ENCODE measurements around the gene NEK6.

NEK6 gene

DNA sequence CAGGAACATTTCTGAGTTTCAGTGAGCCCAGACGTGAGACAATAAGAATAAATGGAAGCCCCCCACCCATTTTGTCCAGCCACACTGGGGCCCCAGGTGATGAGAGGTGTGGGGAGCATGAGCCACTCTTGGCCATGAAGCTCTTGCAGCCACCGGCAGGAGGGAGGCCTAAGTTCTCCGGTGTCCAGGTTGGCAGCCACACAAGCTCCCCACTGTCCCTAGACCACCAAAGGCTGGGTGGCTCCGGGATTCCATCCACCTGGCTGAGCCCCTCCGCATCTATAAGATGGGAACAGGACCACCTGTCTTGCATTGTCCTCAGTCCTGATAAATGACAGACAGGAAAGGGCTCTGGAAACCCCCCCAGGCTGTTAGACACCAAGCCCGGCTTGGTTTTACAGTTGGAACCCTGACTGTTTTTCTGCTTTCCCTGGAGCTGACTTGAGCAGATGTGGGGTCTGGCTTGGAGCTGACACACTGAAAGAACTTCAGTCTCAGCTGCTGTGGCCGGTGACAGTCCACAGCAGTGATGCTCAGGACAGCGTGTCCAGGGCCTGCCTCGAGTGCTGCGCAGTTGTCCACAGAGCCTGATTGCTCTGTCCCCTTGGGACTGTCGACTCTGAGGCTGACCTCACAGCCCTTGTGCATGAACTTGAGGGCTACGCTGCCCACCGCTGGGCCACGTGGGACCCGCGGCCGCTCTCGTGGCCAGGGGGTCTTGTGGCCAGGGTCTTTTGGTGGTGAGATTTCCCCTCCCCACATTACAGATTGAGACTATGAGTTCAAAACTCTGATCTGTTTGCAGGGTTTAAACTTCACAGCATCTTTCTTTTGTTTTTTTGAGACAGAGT is 82.7 kb downstream of the NEK6 start:
- H3K4me3 ChIP-seq (ENCODE audit: low read depth, low read length) = no peak overlapping the region

DNA sequence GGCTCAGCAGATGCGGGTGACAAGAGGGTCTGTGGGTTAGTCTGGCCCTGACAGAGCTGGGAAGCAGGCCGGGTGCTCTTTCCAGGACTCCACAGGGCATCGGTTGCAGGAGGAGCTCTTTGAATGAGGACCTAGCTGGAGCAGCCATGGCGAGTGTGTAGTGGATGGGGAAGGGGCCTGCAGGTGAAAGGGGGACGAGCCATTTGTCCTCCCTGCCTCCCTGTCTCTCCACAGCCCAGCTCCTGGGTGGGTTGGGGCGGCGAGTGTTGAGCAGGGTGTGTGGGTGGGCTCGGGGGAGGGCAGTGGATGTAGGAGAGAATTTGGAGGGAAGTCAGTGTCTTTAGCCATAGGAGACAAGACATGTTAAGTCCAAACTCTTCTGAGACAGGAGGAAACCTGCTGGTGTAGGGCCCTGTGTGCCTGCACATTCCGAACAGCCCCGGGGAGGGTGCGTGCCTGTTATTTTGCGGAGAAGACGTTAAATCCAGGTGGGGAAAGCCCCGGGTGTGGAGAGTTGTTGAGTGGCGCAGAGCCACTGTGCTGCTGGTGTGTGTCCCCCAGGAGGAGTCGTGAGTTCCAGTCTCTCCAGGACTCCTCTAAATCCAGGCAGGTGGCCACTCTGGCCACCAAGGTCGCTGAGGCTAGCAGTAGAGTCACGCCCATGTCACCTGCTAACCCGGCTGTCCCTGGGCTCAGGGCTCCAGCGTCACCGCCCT is 83.9 kb downstream of the NEK6 start:
- no peak overlapping the region for H3K4me3 ChIP-seq (ENCODE audit: low read depth, low read length)

DNA sequence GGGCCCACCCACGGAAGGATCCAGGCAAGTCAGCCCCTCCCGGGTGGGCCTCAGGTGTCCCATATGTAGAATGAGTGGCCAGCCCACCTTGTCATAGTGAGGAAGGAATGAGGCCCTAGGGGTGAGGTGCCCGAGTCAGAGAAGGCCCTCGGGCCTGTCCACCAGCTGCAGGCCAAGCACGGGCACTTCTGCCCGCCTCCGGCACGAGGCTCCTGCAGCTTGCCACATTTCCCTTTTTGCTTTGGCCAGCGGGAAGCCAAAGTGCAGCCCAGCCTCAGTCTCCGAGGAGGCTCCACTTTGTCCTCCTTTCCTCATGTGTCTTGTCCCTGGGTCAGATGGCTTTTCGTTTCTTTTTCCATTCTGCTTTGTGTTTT is 84.6 kb downstream of the NEK6 start:
- H3K4me3 ChIP-seq (ENCODE audit: low read depth, low read length) = no peak overlapping the region

DNA sequence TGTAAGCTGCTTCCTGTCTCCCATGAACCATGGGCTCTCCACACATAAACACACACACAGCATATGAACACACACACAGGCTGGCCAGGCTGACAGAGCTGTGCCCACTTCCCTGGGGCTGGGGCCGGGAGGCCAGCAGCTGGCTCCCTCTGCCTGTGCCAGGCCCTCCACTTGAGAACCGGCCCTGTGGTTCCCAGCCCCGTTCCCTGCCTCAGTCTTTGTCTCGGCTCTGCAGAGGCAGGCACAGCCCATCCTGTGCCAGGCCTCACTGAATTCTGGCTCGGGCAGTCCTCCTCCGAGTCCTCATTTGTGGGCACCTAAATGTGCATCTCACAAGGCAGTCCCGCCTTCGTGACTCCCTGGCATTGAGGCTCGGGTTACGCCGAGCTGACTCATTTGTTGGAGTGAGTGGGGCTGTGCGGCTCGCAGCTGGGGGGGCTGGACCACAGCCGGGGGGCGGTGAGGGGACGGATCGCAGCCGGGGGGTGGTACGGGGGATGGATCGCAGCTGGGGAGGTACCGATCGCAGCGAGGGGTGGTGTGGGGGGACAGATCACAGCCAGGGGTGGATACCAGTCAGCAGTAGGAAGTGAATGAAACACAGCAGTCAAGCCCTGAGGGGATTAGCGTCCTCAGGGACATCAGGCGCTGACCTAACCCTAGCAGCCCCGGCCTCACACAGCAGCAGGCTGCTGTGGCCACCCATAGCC is 85.2 kb downstream of the NEK6 start:
- H3K4me3 ChIP-seq (ENCODE audit: low read depth, low read length) = no peak overlapping the region

DNA sequence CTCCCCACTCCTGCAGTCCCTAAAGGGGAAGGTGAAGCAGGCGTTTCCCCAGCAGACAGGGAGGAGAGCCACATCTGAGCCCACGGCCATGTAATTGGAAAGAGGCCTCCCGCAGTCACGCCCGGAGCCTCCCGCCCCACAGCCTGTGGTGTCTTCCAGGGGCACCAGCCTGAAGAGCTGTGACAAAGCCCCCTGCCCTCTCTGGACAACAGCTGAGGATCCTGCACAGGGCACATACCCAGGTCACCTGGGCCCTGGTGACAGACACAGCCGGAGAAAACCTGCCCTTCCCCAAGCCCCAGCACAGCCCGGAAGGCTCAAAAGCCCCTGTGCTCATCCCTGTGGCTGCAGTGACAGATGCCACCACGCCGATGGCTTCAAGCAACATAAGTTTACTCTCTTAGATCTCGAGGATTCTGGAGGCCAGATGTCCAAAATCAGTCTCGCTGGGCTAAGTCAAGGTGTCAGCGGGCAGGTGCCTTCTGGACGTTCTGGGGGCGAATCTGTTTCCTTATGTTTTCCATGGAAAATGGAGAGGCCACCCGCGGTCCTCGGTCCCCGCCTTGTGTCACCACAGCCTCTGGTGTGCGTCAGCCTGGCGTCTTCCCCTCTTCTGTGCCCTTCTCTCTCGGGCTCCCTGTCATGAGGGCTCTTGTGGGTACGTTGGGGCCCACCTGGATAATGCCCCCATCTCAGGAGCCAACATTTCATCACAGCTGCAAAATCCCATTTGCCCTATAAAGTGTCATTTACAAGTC is 86.0 kb downstream of the NEK6 start:
- H3K4me3 ChIP-seq (ENCODE audit: low read depth, low read length) = no peak overlapping the region

DNA sequence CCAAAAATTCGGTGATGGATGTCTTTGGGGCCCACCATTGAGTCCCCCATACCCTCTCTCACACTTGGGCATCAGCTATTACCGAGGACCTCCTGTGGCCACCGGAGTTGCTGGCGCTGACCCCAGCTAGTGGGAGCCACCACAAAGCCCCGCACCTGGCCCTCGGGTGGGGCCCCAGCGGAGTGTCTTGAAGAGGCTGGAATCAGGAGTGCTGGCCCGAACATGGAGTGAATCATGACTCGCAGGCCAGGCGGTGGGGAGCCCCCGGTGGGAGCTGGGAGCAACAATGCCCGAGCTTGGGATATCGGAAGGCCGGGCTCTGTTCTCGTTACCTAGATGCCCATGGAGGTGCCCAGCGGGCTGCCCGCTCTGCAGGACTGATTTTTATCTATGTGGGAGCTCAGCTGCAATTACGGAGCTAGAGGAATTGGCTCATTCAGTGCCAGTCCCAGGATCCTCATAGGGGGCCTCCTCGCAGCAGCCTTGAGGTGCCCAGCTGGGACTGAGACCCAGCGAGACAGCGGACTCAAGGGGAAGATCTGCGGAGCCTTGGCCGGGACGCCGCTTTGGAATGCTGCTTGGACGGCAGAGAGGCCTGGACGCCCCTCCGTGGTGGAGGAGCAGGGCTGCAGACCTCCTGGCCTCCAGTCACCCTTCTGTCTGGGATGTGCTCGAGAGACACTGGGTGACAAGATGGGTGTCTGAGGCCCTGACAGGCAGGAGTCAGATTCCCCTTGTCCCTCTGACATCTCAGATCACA is 86.7 kb downstream of the NEK6 start:
- no peak overlapping the region for H3K4me3 ChIP-seq (ENCODE audit: low read depth, low read length)

DNA sequence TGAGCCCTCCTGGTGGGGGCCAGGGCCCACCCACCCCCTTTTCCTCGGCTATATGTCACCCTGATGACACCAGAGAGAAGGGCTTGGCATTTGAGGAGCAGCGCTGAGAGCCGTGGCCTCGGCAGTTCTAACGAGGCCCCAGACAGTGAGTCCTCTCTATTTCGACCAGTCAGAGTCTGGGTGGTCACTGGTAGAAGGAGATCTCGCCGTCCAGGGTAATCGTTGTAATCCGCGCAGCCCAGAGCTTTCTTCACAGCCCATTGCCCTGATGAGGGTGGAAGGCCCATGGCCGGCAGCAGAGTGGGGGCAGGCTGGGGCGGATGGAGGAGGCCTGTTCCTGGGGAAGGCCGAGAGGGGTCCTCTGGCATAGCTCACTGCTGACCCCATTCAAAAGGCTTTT is 87.3 kb downstream of the NEK6 start:
- H3K4me3 ChIP-seq (ENCODE audit: low read depth, low read length) = no peak overlapping the region

DNA sequence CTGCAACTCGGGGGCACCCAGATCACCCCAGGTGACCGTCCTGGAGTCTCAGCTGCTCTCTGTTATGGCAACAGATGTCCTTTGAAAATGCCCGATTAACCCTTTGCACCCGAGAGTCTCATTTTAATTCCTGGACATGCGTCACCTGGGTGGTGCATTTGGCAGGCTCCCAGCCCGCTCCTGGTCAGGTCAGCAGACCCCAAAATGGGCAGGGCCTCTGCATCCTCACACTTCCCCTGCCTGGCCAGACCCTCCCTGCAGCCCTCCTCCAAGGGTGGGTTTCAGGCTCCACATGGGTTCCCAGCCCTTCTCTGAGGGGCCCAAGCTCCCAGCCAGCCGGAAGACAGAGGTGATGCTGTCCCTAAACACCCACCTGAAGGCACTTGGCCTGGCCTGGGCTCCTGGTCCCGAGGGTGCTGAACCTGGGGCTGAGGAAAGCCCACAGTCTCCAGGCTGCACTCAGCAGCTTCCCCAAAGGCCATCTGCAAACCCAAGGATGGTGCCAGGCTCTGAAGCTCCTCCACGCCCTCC is 88.1 kb downstream of the NEK6 start:
- H3K4me3 ChIP-seq (ENCODE audit: low read depth, low read length) = no peak overlapping the region

DNA sequence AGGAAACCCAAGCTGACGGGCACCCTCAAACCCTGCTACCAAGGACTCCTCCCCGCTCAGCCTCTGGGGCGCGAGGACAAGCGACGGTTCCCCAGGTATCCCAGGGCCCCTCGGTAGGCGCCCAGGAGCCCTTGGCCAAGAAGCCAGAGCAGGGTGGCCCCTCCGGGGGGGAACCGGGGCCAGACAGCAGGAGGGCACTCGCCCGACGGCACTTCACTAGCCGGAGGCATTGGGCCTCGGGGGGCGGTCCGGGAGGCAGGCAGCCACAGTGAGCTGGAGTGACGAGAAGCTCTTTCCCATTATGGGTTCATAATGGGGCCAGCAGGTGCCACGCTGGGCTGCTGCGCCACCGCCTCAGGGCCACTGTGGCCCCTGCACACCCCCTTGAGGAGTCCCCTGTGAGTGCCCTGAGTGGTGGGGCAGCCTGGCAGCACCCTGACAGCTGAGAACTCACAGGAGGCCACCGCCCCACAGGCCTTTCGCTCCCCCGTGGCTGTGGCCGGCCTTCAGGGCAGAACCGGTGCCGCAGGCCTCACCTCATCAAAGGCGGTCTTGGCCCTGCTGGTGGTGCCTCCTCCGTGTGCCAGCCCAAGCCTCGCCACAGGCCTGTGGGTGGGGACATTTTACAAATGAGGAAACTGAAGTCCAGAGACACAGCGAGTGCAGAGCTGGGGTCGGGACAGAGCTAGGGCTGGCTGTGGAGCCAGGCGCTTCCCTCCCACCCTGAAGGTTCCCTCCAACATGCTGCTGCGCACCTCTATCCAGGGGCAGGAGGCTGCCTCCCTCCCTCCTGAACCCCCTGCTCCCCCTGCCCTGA is 88.8 kb downstream of the NEK6 start:
- no peak overlapping the region for H3K4me3 ChIP-seq (ENCODE audit: low read depth, low read length)

DNA sequence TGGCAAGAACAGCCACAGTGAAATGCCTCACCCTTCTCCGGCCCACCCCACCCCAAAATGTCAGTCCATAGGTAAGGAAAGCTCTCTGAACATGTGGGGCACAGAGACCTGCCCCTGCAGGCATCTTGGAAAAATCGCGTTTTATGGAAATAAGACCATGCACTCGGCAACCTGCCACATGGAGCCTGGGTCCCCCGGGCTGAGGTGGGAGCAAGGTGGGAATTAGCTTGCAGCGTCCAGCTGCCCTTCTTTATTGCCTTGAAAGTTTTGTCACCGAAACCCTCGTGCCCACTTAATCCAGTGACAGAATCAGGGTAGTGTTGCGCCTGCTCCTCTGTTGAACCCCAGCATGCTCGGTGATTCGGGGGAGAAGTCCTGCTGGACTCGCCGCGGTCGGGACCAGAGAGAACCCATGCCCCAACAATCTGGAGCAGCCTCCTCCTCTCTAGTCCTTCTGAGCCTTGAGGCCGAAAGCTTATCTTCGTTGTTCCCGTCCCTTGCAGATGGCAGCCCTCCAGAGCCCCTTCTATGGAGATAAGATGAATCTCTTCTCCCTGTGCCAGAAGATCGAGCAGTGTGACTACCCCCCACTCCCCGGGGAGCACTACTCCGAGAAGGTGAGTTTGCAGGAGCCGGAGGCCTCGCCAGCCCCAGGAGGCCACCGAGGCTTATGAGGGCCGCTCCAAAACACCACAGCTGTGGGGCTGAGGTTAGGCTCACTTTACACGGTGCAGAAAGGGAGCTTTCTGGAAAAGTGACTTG is 89.6 kb downstream of the NEK6 start:
- H3K4me3 ChIP-seq (ENCODE audit: low read depth, low read length) = no peak overlapping the region

DNA sequence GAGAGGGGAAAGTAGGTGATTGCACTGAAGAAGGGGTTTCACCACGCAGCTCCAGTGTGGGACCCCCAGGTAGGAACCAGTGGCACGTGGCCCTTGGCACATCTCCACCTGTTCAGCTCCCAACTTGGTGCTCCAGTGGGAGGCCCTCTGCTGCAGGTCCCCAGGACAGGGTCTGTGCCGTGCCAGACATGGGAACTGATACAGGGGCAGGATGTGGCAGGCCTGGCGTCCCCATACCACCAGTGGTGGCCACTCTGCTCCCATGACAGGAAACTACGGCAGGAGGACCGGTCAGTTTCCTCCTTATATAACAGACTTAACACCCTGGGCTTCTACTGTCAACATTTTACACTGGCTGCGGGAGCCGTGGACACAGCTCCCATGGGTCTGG is 90.2 kb downstream of the NEK6 start:
- no peak overlapping the region for H3K4me3 ChIP-seq (ENCODE audit: low read depth, low read length)

DNA sequence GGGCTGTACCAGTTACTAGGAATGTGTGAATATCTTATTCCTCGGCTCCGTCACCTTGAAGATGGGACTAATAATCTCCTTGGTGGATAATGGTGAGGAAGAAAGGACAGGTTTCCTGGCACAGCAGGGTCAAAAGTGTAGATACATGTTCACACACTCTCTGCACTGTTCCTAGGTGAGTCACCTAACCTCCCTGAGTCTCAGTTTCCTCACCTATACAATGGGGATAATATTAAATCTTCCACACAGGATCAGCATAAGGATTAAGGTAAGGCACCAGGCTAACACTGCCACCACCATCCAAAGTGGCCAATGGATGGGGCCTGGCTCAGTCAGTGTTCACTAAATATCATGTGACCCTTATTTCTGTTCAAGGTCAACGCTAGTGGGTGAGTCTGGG is 90.6 kb downstream of the NEK6 start:
- no peak overlapping the region for H3K4me3 ChIP-seq (ENCODE audit: low read depth, low read length)

DNA sequence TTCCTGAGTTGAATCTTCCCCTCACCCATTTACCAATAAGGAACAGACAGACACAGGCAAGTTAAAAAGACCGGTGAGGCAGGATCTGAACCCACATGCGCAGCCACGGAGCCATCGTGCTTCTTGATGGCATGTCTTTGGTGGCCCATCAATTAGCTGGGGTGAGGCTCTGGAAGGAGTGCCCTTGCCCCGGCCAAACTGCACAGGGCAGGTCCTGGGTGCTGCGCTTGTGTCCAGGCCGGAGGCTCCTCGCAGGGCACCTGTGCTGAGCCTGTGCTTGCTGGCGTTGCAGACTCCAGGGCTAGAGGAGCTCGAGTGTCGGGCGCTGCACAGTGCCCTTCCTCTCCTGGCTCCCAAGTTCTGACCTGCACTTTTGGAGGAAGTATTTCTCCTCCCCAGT is 91.1 kb downstream of the NEK6 start:
- no peak overlapping the region for H3K4me3 ChIP-seq (ENCODE audit: low read depth, low read length)

DNA sequence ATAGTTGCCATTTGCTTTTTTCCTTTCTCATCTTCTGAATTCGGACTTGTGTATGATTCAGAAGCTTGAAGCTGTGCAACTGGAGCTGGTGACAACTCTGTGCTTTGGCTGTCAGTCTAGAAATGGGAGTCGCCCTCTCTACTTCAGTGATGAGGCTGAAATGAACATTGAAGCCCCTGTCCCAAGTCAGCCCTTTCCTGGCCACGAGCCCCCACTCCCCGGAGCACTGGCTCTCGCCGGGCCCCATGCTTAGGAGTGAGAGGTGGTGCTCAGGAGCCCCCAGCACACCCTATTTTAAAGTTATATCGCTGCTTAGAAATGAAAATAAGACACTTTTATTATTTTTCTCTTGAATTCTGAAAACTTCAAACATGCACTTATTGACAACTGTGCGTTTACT is 91.5 kb downstream of the NEK6 start:
- no peak overlapping the region for H3K4me3 ChIP-seq (ENCODE audit: low read depth, low read length)

DNA sequence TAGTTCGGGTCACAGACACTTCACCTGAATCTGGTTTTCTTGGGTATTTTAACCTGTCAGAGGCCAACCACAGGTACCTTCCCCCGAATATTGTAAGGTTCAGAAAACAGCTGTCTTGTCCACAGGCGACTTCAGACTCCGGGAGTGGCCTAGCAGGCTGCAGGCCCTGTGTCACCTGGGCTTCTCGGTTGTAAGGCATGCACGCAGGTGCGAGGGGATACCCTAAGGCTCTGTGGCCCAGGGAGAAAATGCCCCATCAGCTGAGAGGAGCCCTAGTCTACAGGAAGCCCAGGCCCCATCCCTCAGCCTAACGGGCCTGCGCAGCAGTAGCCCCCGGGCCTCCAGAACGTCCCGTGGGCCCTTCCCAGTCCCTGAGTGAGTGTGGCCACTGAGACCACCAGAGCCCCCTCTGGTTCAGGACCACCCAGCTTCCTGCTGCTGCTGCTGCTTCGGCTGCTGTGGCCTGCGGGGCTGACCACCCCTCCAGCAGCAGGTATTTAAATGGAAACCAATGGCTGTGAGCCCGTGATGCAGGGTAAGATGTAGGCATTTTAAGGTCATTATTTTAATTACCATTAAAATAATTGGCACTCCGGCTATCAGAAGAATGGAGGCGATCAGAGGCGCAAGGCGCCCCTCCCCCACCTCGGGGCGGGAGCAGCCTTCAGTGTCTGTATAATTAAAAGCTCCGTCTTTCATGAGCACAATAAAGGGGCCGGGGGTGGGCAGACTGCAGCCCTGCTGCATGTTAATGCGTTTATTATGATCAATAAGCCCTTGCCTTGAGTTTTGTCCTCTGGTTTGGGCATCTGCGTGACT is 92.1 kb downstream of the NEK6 start:
- no peak overlapping the region for H3K4me3 ChIP-seq (ENCODE audit: low read depth, low read length)

DNA sequence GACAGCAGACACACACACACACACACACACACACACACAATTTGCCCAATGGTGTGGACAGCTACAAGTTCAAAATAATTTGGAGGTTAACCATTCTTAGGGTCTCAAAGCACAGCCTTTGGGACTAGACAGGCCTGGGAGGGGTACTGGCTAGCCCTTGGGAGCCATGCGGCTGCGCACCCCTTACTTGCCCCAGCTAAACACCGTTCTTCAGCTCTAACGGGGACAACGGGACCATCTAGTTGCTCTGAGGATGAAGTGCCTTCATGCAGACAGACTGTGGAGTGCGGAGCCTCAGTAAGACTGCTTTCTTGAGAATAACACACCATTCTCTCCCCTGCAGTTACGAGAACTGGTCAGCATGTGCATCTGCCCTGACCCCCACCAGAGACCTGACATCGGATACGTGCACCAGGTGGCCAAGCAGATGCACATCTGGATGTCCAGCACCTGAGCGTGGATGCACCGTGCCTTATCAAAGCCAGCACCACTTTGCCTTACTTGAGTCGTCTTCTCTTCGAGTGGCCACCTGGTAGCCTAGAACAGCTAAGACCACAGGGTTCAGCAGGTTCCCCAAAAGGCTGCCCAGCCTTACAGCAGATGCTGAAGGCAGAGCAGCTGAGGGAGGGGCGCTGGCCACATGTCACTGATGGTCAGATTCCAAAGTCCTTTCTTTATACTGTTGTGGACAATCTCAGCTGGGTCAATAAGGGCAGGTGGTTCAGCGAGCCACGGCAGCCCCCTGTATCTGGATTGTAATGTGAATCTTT is 92.9 kb downstream of the NEK6 start:
- no peak overlapping the region for H3K4me3 ChIP-seq (ENCODE audit: low read depth, low read length)

All from iPS-11a (cell line).